GM13977 (cell line): ENCODE data around the gene SAP30.

Experiments
- DNase-seq: peaks from one replicate; pipeline ENCODE4 v3.0.0; 2012; ENCODE audit warnings: low spot score
- CTCF ChIP-seq: IDR thresholded peaks from 2 replicates; pipeline ENCODE4 v1.5.1; 2012; ENCODE audit warnings: mild to moderate bottlenecking, control low read depth; ENCODE audit not compliant: insufficient read depth; ENCODE audit errors: extremely low read depth, missing control alignments
- in situ Hi-C: fragments of 300-500 bp; cut with MboI; formaldehyde crosslinking; loops from one replicate; pipeline ENCODE4 v1.12.0; 2022; ENCODE audit warnings: low sequenced_read_pairs, low pct_unique_long_range_greater_than_20kb, mixed read lengths, inconsistent platforms; ENCODE audit not compliant: unreplicated experiment

The SAP30 gene

DNA sequence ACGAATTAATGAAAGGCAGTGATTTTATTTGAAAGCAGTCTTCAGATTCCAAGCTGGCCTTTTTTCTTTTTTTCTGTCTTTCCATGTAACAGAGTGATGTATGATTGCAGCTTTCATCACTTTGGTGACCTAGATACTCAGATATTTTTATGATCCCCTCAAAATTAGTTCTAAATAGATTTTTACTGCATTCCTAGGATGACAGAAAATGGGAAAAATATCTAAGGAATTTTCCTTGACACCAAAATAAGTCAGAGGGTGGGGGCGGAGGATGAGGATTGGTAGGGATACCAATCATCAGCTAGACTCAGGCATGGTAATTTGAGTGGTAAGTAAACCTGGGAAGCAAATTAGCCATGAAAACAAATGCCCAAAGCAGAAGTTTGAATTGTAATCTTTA is 24.7 kb upstream of the SAP30 start:
- DNase-seq: no peak

DNA sequence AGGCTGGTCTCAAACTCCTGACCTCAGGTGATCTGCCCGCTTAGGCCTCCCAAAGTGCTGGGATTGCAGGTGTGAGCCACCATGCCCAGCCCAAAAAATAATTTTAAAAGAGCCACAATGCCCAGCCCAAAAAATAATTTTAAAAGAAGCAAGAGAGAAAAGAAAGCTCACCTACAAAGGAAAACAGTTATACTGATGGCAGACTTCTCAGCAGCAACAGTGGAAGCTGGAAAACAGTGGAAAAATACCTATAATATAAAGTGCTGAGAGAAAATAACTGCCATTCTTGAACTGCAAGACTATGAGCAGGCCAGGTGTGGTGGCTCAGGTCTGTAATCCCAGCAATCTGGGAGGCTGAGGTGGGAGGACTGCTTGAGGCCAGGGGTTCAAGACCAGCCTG is 23.3 kb upstream of the SAP30 start:
- no peak for TF ChIP-seq CTCF
- no peak for DNase-seq

More for the DNA sequence above, 24.7 kb upstream of the SAP30 start:
- TF ChIP-seq CTCF: no peak
- in situ Hi-C loops: no loop called here

GRCh38 chr4:173357939-173358338 is 12.8 kb upstream of the SAP30 start:
- DNase-seq: no peak
- in situ Hi-C loops: no loop called here

More for the DNA sequence above, 23.3 kb upstream of the SAP30 start:
- in situ Hi-C loops: no loop called here

DNA sequence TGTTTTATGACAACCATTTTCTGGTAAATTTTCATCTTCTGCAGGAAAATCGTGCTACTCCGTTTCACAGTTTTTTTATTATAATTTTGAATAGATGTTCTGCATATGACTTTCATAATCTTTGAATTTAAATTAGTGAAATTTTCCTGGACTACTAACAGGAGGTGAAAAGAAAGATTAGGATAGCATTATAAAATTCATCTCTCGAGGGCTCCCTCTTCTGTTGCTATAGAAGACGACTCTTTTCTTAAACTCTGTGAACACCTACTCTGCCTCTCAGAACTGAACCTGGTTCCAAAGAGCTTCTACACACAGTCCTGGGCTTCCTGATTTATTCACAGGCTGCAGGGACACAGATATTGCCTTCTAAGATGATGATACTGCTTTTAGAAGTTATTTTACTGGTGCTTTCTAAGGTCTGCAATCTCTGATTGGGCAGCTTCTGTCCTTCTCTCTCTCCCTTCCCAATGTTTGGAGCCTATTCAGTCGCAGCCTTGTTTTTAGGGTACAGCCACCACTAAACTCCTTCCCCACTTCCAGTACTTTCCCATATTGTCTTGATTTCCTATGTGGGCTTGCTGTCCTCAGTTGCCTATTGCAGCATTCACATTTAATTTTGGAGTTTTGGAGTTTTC is 10.1 kb upstream of the SAP30 start:
- no peak for DNase-seq
- TF ChIP-seq CTCF: no peak
- in situ Hi-C loops: no loop called here

More at GRCh38 chr4:173357939-173358338, 12.8 kb upstream of the SAP30 start:
- no peak for TF ChIP-seq CTCF

GRCh38 chr4:173362666-173363065 is 8.1 kb upstream of the SAP30 start:
- TF ChIP-seq CTCF: no peak
- no peak for DNase-seq
- in situ Hi-C loops: no loop called here

DNA sequence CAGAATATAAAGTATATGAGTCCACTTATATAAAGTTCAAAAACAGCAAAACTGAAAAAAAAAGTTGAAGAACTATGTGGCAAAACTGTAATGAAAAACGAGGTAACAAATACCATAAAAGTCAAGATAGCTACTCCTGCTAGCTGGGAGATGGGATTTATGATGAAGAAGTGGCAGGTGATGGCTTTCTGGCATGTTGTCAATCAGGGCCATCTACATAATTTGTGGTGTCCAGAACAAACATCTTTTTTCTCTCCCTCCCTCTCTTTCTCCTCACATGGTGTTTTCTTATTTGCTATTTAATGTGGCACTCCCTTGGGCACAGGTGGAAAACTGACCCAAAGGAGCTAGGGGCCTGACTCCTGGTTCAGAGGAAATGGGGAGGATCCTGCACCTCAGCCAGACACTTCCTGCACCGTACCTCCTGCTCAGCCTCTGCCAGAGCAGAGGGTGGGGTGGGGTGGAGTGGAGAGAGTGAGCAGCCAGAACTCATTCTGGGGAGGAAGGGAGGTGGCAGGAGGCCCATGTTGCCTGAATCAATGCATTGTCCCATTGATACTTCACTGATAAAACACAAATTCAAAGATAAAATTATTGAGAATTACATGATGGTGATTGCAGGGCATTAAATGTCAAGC is 5.3 kb upstream of the SAP30 start:
- in situ Hi-C loops: no loop called here
- no peak for TF ChIP-seq CTCF

More for the DNA sequence above, 5.3 kb upstream of the SAP30 start:
- no peak for DNase-seq
